Fibroblast of lung (primary cell): ENCODE measurements around the gene SLF1.

ENCODE experiments used
- EZH2 ChIP-seq: IDR thresholded peaks from 2 replicates; pipeline ENCODE4 v1.5.1; 2012; ENCODE audit warnings: low read length, control low read depth, mild to moderate bottlenecking; ENCODE audit errors: missing control alignments
- TF ChIP-seq, protein P1 (sequence below), 2 donors: IDR thresholded peaks in 1 of 2; conservative IDR thresholded peaks in 1 of 2; 1 replicate in 1 of 2; 2 replicates in 1 of 2; pipeline ENCODE4 v1.5.1; 2011 to 2012; ENCODE audit warnings: low read length in 2 of 2, control low read depth in 1 of 2, inconsistent platforms in 1 of 2, low read depth in 1 of 2, mild to moderate bottlenecking in 1 of 2

DNA sequence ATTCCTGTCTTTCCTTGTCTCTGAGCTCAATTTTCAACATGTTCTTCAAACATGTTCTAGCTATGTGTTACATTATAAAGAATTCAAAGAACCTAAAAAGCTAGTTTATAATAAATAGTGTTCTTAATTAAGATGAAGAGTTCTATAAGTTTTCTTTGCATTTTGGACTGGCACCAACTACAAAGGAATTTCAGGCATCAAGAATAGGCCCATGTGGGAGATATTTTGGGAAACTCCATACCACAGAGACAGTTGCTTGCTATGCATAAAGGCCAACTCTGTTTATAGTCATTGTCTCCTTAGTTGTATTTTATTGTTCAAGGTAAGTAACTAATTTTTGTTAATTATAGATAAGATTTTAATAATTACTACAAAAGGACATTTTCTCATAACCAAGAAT lies 4.5 kb downstream of the SLF1 start:
- TF ChIP-seq, protein P1, sequence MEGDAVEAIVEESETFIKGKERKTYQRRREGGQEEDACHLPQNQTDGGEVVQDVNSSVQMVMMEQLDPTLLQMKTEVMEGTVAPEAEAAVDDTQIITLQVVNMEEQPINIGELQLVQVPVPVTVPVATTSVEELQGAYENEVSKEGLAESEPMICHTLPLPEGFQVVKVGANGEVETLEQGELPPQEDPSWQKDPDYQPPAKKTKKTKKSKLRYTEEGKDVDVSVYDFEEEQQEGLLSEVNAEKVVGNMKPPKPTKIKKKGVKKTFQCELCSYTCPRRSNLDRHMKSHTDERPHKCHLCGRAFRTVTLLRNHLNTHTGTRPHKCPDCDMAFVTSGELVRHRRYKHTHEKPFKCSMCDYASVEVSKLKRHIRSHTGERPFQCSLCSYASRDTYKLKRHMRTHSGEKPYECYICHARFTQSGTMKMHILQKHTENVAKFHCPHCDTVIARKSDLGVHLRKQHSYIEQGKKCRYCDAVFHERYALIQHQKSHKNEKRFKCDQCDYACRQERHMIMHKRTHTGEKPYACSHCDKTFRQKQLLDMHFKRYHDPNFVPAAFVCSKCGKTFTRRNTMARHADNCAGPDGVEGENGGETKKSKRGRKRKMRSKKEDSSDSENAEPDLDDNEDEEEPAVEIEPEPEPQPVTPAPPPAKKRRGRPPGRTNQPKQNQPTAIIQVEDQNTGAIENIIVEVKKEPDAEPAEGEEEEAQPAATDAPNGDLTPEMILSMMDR (conservative IDR thresholded peaks at IDR 0.05 in 1 of 2, IDR thresholded peaks at IDR 0.05 in 1 of 2; ENCODE audit: low read depth in 1 of 2, low read length in 2 of 2) = no peak
- TF ChIP-seq EZH2 = no peak
